WTC11 (cell line): ENCODE measurements around the gene JMJD4. TPM values are rescaled to one million over a fixed set of nuclear protein-coding genes. Genes with fewer than 3 reads are reported as not detected.
A peak's percentile ranks its signal among the peaks of the same experiment; 100 is the strongest.

ENCODE experiments used
- ATAC-seq: fragments of 200-7000 bp; cut with Tn5 transposase; 2 replicates; pipeline ENCODE4 v1.10.0; 2021; ENCODE audit warnings: mild to moderate bottlenecking, moderate library complexity
- CTCF ChIA-PET: fragments of 300-600 bp; sonication (Branson Sonifier 250); formaldehyde crosslinking; loops from one replicate; lab custom pipeline; 2021; ENCODE audit warnings: antibody characterized with exemption; lab: Charles Lee
- POLR2A ChIA-PET: fragments of 350-600 bp; sonication (Branson Sonifier 250); formaldehyde crosslinking; loops from one replicate; lab custom pipeline; 2021; ENCODE audit warnings: antibody characterized with exemption; lab: Charles Lee
- DNase-seq: peaks from one replicate; pipeline ENCODE4 v3.0.0; 2021; ENCODE audit warnings: low spot score
- H3K27ac Mint-ChIP-seq: 2 replicates; pipeline ENCODE4 v1.8.0; 2021; ENCODE audit warnings: mixed read lengths
- H3K27me3 Mint-ChIP-seq: 2 replicates; pipeline ENCODE4 v1.8.0; 2021; ENCODE audit warnings: low read depth, mild to moderate bottlenecking, moderate library complexity, mixed read lengths
- H3K36me3 Mint-ChIP-seq: 2 replicates; pipeline ENCODE4 v1.8.0; 2021; ENCODE audit warnings: mixed read lengths
- H3K4me1 Mint-ChIP-seq: 2 replicates; pipeline ENCODE4 v1.8.0; 2022; ENCODE audit warnings: mixed read lengths
- H3K4me3 Mint-ChIP-seq: 2 replicates; pipeline ENCODE4 v1.8.0; 2021; ENCODE audit warnings: mild to moderate bottlenecking, moderate library complexity, mixed read lengths
- H3K9me3 Mint-ChIP-seq: 2 replicates; pipeline ENCODE4 v1.8.0; 2021; ENCODE audit warnings: mixed read lengths
- ATF1 ChIP-seq: sonication (generic); formaldehyde crosslinking; IDR thresholded peaks from 2 replicates; pipeline ENCODE4 v1.8.1; 2023; ENCODE audit warnings: mild to moderate bottlenecking, moderate library complexity, missing genetic modification reagents
- ESRRA ChIP-seq: sonication (generic); formaldehyde crosslinking; IDR thresholded peaks from 2 replicates; pipeline ENCODE4 v1.8.1; 2022; ENCODE audit warnings: mild to moderate bottlenecking, missing genetic modification reagents, borderline replicate concordance
- GABPB1 ChIP-seq: sonication (generic); formaldehyde crosslinking; IDR thresholded peaks from 2 replicates; pipeline ENCODE4 v1.8.1; 2023; ENCODE audit warnings: mild to moderate bottlenecking, missing genetic modification reagents
- GRHL2 ChIP-seq: fragments of 250-450 bp; sonication (Bioruptor Pico); IDR thresholded peaks from 2 replicates; pipeline ENCODE4 v1.8.0; 2022; ENCODE audit warnings: mild to moderate bottlenecking, moderate library complexity; ENCODE audit not compliant: insufficient replicate concordance, severe bottlenecking
- NFATC4 ChIP-seq: fragments of 250-450 bp; sonication (Bioruptor Pico); IDR thresholded peaks from 2 replicates; pipeline ENCODE4 v1.9.0; 2021; ENCODE audit warnings: mild to moderate bottlenecking
- NFE2L1 ChIP-seq: sonication (generic); formaldehyde crosslinking; IDR thresholded peaks from 2 replicates; pipeline ENCODE4 v1.8.1; 2023; ENCODE audit warnings: missing genetic modification reagents
- NR2C2 ChIP-seq: sonication (generic); formaldehyde crosslinking; IDR thresholded peaks from 2 replicates; pipeline ENCODE4 v1.8.0; 2022; ENCODE audit warnings: mild to moderate bottlenecking, missing genetic modification reagents
- NR3C1 ChIP-seq: sonication (generic); formaldehyde crosslinking; conservative IDR thresholded peaks from 2 replicates; pipeline ENCODE4 v1.8.1; 2023; ENCODE audit warnings: low read depth, mild to moderate bottlenecking, missing genetic modification reagents
- PRRX2 ChIP-seq: fragments of 250-450 bp; sonication (Bioruptor Pico); IDR thresholded peaks from 2 replicates; pipeline ENCODE4 v1.8.0; 2021; ENCODE audit warnings: mild to moderate bottlenecking
- SMAD3 ChIP-seq: sonication (generic); formaldehyde crosslinking; IDR thresholded peaks from 2 replicates; pipeline ENCODE4 v1.8.0; 2022; ENCODE audit warnings: missing genetic modification reagents, mild to moderate bottlenecking, borderline replicate concordance
- SP1 ChIP-seq: sonication (generic); formaldehyde crosslinking; conservative IDR thresholded peaks from 2 replicates; pipeline ENCODE4 v1.8.1; 2022; ENCODE audit warnings: missing genetic modification reagents
- ZNF263 ChIP-seq: sonication (generic); formaldehyde crosslinking; IDR thresholded peaks from 2 replicates; pipeline ENCODE4 v1.8.1; 2022; ENCODE audit warnings: low read depth, mild to moderate bottlenecking, moderate library complexity, missing genetic modification reagents
- total RNA-seq: library from RNA; stranded (reverse); gene quantifications from 3 replicates; pipeline ENCODE4 v1.2.3, GENCODE V29; 2021
- TF ChIP-seq, protein P1 (sequence below): sonication (generic); formaldehyde crosslinking; IDR thresholded peaks from 2 replicates; pipeline ENCODE4 v1.8.0; 2022; ENCODE audit warnings: mild to moderate bottlenecking, missing genetic modification reagents
- TF ChIP-seq, protein P2 (sequence below): sonication (generic); formaldehyde crosslinking; IDR thresholded peaks from 2 replicates; pipeline ENCODE4 v1.8.1; 2022; ENCODE audit warnings: low read depth, mild to moderate bottlenecking, moderate library complexity, missing genetic modification reagents, borderline replicate concordance
- TF ChIP-seq, protein P3 (sequence below): sonication (generic); formaldehyde crosslinking; conservative IDR thresholded peaks from 2 replicates; pipeline ENCODE4 v1.8.1; 2023; ENCODE audit warnings: mild to moderate bottlenecking, low read depth, missing genetic modification reagents, moderate library complexity
- TF ChIP-seq, protein P4 (sequence below): sonication (generic); formaldehyde crosslinking; IDR thresholded peaks from 2 replicates; pipeline ENCODE4 v1.8.1; 2022; ENCODE audit warnings: missing genetic modification reagents, borderline replicate concordance
- TF ChIP-seq, protein P5 (sequence below): fragments of 200-600 bp; IDR thresholded peaks from 2 replicates; pipeline ENCODE4 v1.8.0; 2022; ENCODE audit warnings: antibody characterized with exemption
- TF ChIP-seq, protein P6 (sequence below): fragments of 250-450 bp; sonication (Bioruptor Pico); IDR thresholded peaks from 2 replicates; pipeline ENCODE4 v1.9.0; 2021; ENCODE audit warnings: mild to moderate bottlenecking
- TF ChIP-seq, protein P7 (sequence below): fragments of 250-450 bp; sonication (Bioruptor Pico); conservative IDR thresholded peaks from 2 replicates; pipeline ENCODE4 v1.9.0; 2021; ENCODE audit warnings: mild to moderate bottlenecking

JMJD4 gene
- total RNA-seq, 1 experiment from 2014 or later: 13.7 TPM

DNA sequence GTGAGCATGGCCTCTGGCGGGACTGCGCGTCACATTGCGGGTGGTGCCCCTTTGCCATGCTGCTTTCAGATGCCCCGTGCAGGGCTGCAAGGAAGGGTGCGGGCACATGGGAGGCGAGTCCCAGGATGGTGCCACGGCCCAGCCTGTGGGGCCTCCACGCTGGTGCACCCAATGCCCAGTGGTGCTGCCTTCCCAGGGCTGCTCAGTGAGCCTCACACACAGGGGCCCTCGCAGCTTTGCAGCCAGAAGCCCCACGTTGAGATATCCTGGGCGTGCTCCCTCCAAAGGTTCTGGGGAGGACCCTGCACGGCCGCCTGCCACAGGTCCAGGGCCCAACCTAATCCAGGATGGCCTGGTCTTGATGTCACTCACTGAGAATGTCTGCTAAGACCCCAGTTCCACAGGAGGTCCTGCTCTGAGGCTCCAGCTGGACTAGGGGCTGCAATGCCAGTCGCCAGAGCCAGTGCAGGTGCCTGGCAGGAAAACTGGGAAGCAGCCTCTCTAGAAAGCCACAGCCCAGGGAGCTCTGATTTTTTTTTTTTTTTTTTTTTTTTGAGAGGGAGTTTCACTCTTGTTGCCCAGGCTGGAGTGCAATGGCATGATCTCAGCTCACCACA is 46.3 kb upstream of the JMJD4 start:
- POLR2A ChIA-PET: no interaction called here

DNA sequence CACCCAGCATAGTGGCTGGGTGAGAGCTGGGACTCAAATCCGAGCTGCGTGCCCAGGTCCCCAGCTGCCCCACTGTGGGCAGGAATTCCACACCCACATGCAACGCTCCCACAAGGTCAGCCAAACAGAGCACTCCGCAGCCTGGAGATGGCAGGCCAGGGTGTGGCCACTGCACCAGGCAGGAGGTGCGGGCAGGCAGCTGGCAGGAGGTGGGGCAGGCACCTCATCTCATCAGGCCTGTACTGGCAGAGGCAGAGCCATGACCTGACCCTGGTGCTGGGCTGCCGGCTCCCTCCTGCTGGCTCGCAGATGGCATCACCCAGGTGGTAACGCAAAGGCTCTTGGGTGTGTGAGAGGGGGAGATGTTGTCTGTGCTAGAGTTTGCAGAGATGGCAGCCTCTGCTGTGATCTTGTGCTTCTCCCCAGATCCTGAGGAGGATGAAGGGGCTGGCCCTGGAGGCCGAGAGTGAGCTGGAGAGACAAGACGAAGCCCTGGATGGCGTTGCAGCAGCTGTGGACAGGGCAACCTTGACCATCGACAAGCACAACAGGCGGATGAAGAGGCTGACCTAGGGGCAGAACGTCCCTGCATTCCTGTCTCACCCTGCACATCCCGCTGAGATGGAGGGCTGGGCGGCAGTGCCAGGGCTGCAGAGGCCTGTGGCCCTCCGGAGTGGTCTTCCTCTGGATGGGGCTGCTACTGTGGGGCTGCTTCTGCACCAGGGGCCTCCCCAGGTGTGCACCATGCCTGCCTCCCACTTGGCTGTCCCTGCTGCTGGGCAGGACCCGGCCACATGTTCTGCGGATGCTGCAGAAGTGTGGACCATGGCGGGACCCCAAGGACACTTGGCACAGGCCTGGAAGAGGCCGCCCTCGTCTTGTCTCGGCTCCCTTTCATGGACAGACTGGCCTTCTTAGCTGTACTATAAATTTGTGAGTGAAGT is 45.3 kb upstream of the JMJD4 start:
- ATAC-seq (no peak), DNase-seq (peak; percentile 8)
- ChIA-PET POLR2A (no interaction called here), CTCF (interaction anchor here (0.7 kb wide), 1 partner anchor 173 kb away, joined by 4 read pairs; no protein-coding TSS in a partner anchor)
- Mint-ChIP-seq H3K27ac (no peak overlapping the region), H3K9me3 (no peaks in the 10 kb centered on the region), H3K36me3 (peaks cover 4% of the 10 kb centered on the region; the same call in 1 of the 2 replicates), H3K27me3 (peaks cover 3% of the 10 kb centered on the region; the same call in 1 of the 2 replicates), H3K4me3 (no peak overlapping the region), H3K4me1 (no peaks in the 10 kb centered on the region)
- no peak for TF ChIP-seq PRRX2 (CRISPR knock-in tag)
- TF ChIP-seq, protein P1, sequence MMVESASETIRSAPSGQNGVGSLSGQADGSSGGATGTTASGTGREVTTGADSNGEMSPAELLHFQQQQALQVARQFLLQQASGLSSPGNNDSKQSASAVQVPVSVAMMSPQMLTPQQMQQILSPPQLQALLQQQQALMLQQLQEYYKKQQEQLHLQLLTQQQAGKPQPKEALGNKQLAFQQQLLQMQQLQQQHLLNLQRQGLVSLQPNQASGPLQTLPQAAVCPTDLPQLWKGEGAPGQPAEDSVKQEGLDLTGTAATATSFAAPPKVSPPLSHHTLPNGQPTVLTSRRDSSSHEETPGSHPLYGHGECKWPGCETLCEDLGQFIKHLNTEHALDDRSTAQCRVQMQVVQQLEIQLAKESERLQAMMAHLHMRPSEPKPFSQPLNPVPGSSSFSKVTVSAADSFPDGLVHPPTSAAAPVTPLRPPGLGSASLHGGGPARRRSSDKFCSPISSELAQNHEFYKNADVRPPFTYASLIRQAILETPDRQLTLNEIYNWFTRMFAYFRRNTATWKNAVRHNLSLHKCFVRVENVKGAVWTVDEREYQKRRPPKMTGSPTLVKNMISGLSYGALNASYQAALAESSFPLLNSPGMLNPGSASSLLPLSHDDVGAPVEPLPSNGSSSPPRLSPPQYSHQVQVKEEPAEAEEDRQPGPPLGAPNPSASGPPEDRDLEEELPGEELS (CRISPR knock-in tag): no peak
- TF ChIP-seq, protein P2, sequence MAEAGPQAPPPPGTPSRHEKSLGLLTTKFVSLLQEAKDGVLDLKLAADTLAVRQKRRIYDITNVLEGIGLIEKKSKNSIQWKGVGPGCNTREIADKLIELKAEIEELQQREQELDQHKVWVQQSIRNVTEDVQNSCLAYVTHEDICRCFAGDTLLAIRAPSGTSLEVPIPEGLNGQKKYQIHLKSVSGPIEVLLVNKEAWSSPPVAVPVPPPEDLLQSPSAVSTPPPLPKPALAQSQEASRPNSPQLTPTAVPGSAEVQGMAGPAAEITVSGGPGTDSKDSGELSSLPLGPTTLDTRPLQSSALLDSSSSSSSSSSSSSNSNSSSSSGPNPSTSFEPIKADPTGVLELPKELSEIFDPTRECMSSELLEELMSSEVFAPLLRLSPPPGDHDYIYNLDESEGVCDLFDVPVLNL (CRISPR knock-in tag): no peak
- TF ChIP-seq, protein P3, sequence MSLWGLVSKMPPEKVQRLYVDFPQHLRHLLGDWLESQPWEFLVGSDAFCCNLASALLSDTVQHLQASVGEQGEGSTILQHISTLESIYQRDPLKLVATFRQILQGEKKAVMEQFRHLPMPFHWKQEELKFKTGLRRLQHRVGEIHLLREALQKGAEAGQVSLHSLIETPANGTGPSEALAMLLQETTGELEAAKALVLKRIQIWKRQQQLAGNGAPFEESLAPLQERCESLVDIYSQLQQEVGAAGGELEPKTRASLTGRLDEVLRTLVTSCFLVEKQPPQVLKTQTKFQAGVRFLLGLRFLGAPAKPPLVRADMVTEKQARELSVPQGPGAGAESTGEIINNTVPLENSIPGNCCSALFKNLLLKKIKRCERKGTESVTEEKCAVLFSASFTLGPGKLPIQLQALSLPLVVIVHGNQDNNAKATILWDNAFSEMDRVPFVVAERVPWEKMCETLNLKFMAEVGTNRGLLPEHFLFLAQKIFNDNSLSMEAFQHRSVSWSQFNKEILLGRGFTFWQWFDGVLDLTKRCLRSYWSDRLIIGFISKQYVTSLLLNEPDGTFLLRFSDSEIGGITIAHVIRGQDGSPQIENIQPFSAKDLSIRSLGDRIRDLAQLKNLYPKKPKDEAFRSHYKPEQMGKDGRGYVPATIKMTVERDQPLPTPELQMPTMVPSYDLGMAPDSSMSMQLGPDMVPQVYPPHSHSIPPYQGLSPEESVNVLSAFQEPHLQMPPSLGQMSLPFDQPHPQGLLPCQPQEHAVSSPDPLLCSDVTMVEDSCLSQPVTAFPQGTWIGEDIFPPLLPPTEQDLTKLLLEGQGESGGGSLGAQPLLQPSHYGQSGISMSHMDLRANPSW (CRISPR knock-in tag): no peak
- TF ChIP-seq GABPB1 (CRISPR knock-in tag): no peak
- no peak for TF ChIP-seq NR3C1 (CRISPR knock-in tag)
- no peak for TF ChIP-seq SP1

More for the DNA sequence above, 46.3 kb upstream of the JMJD4 start:
- Mint-ChIP-seq H3K36me3 (peaks cover 4% of the 10 kb centered on the region; the same call in 1 of the 2 replicates), H3K27ac (no peak overlapping the region), H3K27me3 (peaks cover 14% of the 10 kb centered on the region), H3K4me3 (no peak overlapping the region), H3K9me3 (no peaks in the 10 kb centered on the region), H3K4me1 (no peaks in the 10 kb centered on the region)
- ATAC-seq (no peak), DNase-seq (no peak)
- CTCF ChIA-PET: no interaction called here
- TF ChIP-seq, protein P4, sequence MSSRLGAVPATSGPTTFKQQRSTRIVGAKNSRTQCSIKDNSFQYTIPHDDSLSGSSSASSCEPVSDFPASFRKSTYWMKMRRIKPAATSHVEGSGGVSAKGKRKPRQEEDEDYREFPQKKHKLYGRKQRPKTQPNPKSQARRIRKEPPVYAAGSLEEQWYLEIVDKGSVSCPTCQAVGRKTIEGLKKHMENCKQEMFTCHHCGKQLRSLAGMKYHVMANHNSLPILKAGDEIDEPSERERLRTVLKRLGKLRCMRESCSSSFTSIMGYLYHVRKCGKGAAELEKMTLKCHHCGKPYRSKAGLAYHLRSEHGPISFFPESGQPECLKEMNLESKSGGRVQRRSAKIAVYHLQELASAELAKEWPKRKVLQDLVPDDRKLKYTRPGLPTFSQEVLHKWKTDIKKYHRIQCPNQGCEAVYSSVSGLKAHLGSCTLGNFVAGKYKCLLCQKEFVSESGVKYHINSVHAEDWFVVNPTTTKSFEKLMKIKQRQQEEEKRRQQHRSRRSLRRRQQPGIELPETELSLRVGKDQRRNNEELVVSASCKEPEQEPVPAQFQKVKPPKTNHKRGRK (CRISPR knock-in tag): no peak
- TF ChIP-seq NFE2L1 (CRISPR knock-in tag): no peak
- TF ChIP-seq SMAD3 (CRISPR knock-in tag): no peak
- no peak for TF ChIP-seq ZNF263
- TF ChIP-seq, protein P5, sequence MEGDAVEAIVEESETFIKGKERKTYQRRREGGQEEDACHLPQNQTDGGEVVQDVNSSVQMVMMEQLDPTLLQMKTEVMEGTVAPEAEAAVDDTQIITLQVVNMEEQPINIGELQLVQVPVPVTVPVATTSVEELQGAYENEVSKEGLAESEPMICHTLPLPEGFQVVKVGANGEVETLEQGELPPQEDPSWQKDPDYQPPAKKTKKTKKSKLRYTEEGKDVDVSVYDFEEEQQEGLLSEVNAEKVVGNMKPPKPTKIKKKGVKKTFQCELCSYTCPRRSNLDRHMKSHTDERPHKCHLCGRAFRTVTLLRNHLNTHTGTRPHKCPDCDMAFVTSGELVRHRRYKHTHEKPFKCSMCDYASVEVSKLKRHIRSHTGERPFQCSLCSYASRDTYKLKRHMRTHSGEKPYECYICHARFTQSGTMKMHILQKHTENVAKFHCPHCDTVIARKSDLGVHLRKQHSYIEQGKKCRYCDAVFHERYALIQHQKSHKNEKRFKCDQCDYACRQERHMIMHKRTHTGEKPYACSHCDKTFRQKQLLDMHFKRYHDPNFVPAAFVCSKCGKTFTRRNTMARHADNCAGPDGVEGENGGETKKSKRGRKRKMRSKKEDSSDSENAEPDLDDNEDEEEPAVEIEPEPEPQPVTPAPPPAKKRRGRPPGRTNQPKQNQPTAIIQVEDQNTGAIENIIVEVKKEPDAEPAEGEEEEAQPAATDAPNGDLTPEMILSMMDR: no peak
- TF ChIP-seq ATF1 (CRISPR knock-in tag): no peak
- TF ChIP-seq, protein P6, sequence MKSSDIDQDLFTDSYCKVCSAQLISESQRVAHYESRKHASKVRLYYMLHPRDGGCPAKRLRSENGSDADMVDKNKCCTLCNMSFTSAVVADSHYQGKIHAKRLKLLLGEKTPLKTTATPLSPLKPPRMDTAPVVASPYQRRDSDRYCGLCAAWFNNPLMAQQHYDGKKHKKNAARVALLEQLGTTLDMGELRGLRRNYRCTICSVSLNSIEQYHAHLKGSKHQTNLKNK (CRISPR knock-in tag): no peak
- TF ChIP-seq, protein P7, sequence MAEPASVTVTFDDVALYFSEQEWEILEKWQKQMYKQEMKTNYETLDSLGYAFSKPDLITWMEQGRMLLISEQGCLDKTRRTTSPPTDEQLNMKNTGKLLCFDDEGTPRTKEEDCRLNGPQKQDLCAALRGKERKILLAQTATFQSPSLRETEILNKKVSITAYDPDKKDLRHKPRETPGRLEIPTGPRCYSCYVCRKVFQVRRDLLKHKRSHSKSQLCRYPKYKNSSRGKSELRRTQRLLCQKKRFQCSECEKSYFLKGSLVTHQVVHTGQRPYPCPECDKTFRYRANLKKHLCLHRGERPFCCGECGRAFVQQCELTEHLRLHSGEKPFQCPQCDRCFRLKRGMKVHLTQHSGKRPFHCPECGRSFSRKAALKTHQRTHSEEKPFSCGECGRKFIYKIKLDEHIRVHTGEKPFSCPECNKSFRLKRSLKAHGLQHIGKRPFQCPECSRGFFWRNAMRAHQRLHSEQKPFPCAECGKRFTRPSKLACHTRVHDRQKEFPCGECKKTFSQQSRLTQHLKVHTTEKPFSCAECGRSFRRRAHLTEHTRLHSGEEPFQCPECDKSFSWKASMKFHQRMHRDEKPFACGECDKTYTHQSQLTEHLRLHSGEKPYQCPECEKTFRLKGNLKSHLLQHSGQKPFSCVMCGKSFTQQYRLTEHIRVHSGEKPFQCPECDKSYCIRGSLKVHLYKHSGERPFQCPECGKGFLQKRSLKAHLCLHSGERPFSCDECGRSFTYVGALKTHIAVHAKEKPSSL: no peak
- TF ChIP-seq ESRRA: no peak
- no peak for TF ChIP-seq GRHL2 (CRISPR knock-in tag)
- TF ChIP-seq NFATC4: no peak
- TF ChIP-seq NR2C2 (CRISPR knock-in tag): no peak
